Measurements from ENCODE around the gene ZNF442. TPM values are rescaled to one million over a fixed set of nuclear protein-coding genes. Genes with fewer than 3 reads are reported as not detected.

ZNF442 gene
- total and polyA plus RNA-seq, 2 experiments from 2014 or later, result 1.3 to 5.9 TPM

DNA sequence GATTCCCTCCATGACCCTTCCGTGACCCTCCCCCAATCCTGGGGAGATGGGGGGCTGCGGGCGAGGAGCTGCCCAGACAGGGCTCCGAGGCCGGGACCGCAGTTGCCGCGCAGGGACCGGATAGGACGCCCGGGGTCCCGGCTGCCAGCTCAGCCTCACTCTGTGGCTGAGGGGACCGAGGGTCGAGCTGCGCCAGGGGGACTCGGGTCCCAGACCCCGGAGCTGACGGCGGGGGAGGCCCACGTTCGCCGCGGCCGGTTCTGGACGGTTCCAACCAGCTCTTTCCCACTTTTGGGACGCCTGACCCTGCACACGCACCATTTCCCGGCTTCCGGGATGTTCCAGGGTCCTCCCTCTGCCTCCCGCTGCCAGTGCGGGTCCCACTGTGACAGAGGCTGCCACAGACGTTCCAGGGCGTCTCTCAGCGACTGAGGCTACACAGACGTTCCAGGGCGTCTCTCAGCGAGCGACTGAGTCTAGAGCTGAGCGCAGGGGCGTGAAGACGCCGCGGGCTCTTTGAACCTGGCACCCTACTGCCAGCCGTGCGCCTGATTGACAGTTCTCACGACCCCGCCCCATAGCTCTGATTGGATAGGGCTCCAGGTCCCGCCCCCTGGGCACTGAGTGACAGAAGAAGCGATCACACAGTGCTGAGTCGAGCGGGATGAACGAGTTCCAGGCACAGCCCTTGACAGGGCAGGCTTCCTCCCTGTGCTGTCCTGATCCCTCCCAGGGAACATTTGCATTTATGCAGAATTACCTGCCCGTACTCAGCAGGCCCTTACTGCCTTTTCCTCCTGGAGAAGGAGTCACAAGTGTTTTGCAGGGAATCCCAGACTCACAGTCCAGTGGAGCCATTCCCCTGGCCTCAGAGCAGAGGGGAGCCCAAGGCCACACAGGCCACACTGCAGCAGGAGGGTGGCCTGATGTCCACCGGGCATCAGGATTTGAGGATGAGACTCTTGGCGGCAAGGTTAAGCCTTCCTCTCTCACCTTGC lies 32.0 kb downstream of the ZNF442 start, which contains the start of gene ZNF563:
ZNF563 (minus strand) TSS at position 472 of the 998 bp plus-strand sequence; CDS start at position 321, 151 bp downstream.
- no peaks in the 10 kb centered on the region for H3K9me3 ChIP-seq (ENCODE audit: low read depth)
- H4K20me1 ChIP-seq (ENCODE audit: insufficient read depth, poor library complexity, severe bottlenecking), result no peaks in the 10 kb centered on the region
- 3% methylated on average over 55 of the region's 55 CpGs for WGBS (ENCODE audit: low lambda C conversion rate, missing lambda C conversion rate)
- H3K27ac ChIP-seq, result peak within 1 kb of the TSS; percentile 91
- peak within 1 kb of the TSS; percentile 89 for H3K4me2 ChIP-seq
- TF ChIP-seq, protein P1, sequence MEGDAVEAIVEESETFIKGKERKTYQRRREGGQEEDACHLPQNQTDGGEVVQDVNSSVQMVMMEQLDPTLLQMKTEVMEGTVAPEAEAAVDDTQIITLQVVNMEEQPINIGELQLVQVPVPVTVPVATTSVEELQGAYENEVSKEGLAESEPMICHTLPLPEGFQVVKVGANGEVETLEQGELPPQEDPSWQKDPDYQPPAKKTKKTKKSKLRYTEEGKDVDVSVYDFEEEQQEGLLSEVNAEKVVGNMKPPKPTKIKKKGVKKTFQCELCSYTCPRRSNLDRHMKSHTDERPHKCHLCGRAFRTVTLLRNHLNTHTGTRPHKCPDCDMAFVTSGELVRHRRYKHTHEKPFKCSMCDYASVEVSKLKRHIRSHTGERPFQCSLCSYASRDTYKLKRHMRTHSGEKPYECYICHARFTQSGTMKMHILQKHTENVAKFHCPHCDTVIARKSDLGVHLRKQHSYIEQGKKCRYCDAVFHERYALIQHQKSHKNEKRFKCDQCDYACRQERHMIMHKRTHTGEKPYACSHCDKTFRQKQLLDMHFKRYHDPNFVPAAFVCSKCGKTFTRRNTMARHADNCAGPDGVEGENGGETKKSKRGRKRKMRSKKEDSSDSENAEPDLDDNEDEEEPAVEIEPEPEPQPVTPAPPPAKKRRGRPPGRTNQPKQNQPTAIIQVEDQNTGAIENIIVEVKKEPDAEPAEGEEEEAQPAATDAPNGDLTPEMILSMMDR (IDR thresholded peaks at IDR 0.05; ENCODE audit: poor library complexity), result no peak
- TF ChIP-seq EZH2phosphoT487 (IDR thresholded peaks at IDR 0.05; ENCODE audit: low read depth, severe bottlenecking, unreplicated experiment), result no peak
- no peak for TF ChIP-seq EZH2 (IDR thresholded peaks at IDR 0.05; ENCODE audit: borderline replicate concordance)
- H2AFZ ChIP-seq, result peak within 1 kb of the TSS; percentile 79
- H3K4me3 ChIP-seq, result peak within 1 kb of the TSS; percentile 75
- H3K4me1 ChIP-seq (ENCODE audit: insufficient read depth), result peaks cover 17% of the 10 kb centered on the region
- H3K79me2 ChIP-seq, result peaks cover 15% of the 10 kb centered on the region
- H3K9me2 ChIP-seq (replicated peaks; ENCODE audit: insufficient read depth), result no peaks in the 10 kb centered on the region
- H3K27me3 ChIP-seq, result no peaks in the 10 kb centered on the region
- no peaks in the 10 kb centered on the region for H3K36me3 ChIP-seq (replicated peaks; ENCODE audit: insufficient read depth, low read depth)
- DNase-seq (ENCODE audit: low spot score), result peak; percentile 98

GRCh38 chr19:12331211-12331941 lies 34.1 kb downstream of the ZNF442 start:
- Histone ChIP-seq H3K9me2 (replicated peaks; ENCODE audit: insufficient read depth) (no peaks in the 10 kb centered on the region), H3K4me1 (ENCODE audit: insufficient read depth) (peaks cover 17% of the 10 kb centered on the region), H3K27me3 (no peaks in the 10 kb centered on the region), H3K4me2 (peak overlapping the region; percentile 89), H3K4me3 (no peak overlapping the region), H3K79me2 (peaks cover 34% of the 10 kb centered on the region), H3K27ac (peak overlapping the region; percentile 91), H3K36me3 (replicated peaks; ENCODE audit: insufficient read depth, low read depth) (no peaks in the 10 kb centered on the region), H4K20me1 (ENCODE audit: insufficient read depth, poor library complexity, severe bottlenecking) (no peaks in the 10 kb centered on the region), H2AFZ (no peak overlapping the region), H3K9me3 (ENCODE audit: low read depth) (no peaks in the 10 kb centered on the region)
- TF ChIP-seq EZH2phosphoT487 (IDR thresholded peaks at IDR 0.05; ENCODE audit: low read depth, severe bottlenecking, unreplicated experiment) (no peak), EZH2 (IDR thresholded peaks at IDR 0.05; ENCODE audit: borderline replicate concordance) (no peak)
- TF ChIP-seq, protein P1 (IDR thresholded peaks at IDR 0.05; ENCODE audit: poor library complexity), result no peak
- 54% methylated on average over 4 of the region's 4 CpGs for WGBS (ENCODE audit: low lambda C conversion rate, missing lambda C conversion rate)
- peak; percentile 66 for DNase-seq (ENCODE audit: low spot score)

DNA sequence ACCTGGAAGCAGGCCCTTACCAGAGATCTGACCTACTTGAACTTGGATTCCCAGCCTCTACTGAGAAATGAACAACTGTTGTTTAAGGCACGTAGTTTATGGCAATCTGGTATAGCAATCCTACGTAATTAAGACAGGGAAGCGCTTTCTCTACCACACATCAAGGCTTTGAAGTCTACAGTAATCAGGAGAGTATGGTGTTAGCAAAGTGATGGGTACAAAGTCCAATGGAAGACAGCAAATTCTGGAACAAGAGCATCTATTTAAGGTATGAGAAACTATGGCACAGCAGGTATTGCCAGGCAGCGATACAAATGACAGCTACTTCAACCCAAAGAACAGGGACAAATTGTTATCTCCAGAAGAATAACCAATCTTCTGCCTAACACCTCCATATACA lies 35.1 kb downstream of the ZNF442 start:
- Histone ChIP-seq H3K9me2 (replicated peaks; ENCODE audit: insufficient read depth) (no peaks in the 10 kb centered on the region), H3K4me3 (no peak overlapping the region), H4K20me1 (ENCODE audit: insufficient read depth, poor library complexity, severe bottlenecking) (no peaks in the 10 kb centered on the region), H3K79me2 (peaks cover 43% of the 10 kb centered on the region), H3K4me1 (ENCODE audit: insufficient read depth) (peaks cover 17% of the 10 kb centered on the region), H3K4me2 (peak overlapping the region; percentile 89), H2AFZ (no peak overlapping the region), H3K27ac (peak overlapping the region; percentile 46), H3K36me3 (replicated peaks; ENCODE audit: insufficient read depth, low read depth) (no peaks in the 10 kb centered on the region), H3K9me3 (ENCODE audit: low read depth) (no peaks in the 10 kb centered on the region), H3K27me3 (no peaks in the 10 kb centered on the region)
- 75% methylated on average over 4 of the region's 4 CpGs for WGBS (ENCODE audit: low lambda C conversion rate, missing lambda C conversion rate)
- peak; percentile 16 for DNase-seq (ENCODE audit: low spot score)
- TF ChIP-seq, protein P1 (IDR thresholded peaks at IDR 0.05; ENCODE audit: poor library complexity), result no peak
- TF ChIP-seq EZH2 (IDR thresholded peaks at IDR 0.05; ENCODE audit: borderline replicate concordance) (no peak), EZH2phosphoT487 (IDR thresholded peaks at IDR 0.05; ENCODE audit: low read depth, severe bottlenecking, unreplicated experiment) (no peak)
